Measurements from ENCODE around the gene BAZ1B. TPM values are rescaled to one million over a fixed set of nuclear protein-coding genes. Genes with fewer than 3 reads are reported as not detected.
"Not testable (repeated sequence)": the region's sequence is repeated elsewhere in the genome, so short reads cannot be mapped to it uniquely, and the experiment has no call there.

The BAZ1B gene
- total and polyA plus RNA-seq, 12 donors = 14.5 to 65.5 (median 43.7) TPM

- peaks cover 0 to 1% of the 10 kb centered on the region in 2 donors for H3K4me1 ChIP-seq (replicated peaks in 1 of 2)
- no peak overlapping the region for H3K4me3 ChIP-seq
- 88 to 94% (median 91%) methylated on average over 10 to 16 of the region's 16 CpGs for WGBS, 4 donors
- no peak for DNase-seq
- H3K27ac ChIP-seq = no peak overlapping the region
- H3K9me3 ChIP-seq (replicated peaks in 1 of 3) = no peaks in the 10 kb centered on the region
- intact Hi-C loops (cut with DNase I) = no loop called here
- H3K27me3 ChIP-seq = no peaks in the 10 kb centered on the region
- peaks cover 0 to 70% of the 10 kb centered on the region in 2 donors for H3K36me3 ChIP-seq (replicated peaks in 1 of 2)
- TF ChIP-seq POLR2A (IDR thresholded peaks at IDR 0.05) (no peak), CTCF (IDR thresholded peaks at IDR 0.05) (no peak)
These were observed 15.0 kb upstream of the BAZ1B start for GRCh38 chr7:73537051-73537450.

- intact Hi-C loops (cut with DNase I) = no loop called here
- H3K27ac ChIP-seq = no peak overlapping the region
- H3K4me1 ChIP-seq (replicated peaks in 1 of 2) = no peaks in the 10 kb centered on the region
- TF ChIP-seq CTCF (IDR thresholded peaks at IDR 0.05) = no peak
- no peak for TF ChIP-seq POLR2A (IDR thresholded peaks at IDR 0.05)
- no peaks in the 10 kb centered on the region for H3K27me3 ChIP-seq
- peaks cover 0 to 64% of the 10 kb centered on the region in 2 donors for H3K36me3 ChIP-seq (replicated peaks in 1 of 2)
- DNase-seq = no peak
- H3K9me3 ChIP-seq (replicated peaks in 1 of 3) = no peaks in the 10 kb centered on the region
- no peak overlapping the region for H3K4me3 ChIP-seq
- 76 to 89% (median 85%) methylated on average over 5 of the region's 5 CpGs for WGBS, 4 donors
These were observed 14.4 kb upstream of the BAZ1B start for GRCh38 chr7:73536479-73536878.

GRCh38 chr7:73535918-73536317, 13.8 kb upstream of the BAZ1B start:
- DNase-seq; H3K4me1 ChIP-seq (replicated peaks in 1 of 2); H3K9me3 ChIP-seq (replicated peaks in 1 of 3); H3K27ac ChIP-seq; H3K4me3 ChIP-seq; H3K27me3 ChIP-seq; intact Hi-C loops (cut with DNase I): not testable (repeated sequence)
- 87 to 96% (median 92%) methylated on average over 7 of the region's 7 CpGs for WGBS, 4 donors
- H3K36me3 ChIP-seq (replicated peaks in 1 of 2) = peaks cover 0 to 58% of the 10 kb centered on the region in 2 donors

DNA sequence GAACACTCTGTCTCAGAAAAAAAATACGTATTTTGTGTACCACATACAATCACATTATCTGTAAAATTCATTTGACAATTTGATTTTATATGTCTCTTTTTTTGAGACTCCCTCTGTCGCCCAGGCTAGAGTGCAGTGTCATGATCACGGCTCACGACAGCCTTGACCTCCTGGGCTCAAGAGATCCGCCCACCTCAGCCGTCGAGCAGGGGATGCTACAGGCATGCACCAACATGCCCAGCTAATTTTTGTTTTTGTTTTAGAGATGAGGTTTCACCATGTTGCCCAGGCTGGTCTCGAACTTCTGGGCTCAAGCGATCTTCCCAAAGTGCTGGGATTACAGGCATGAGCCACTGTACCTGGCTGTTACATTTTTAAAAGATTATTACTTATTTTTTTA, 11.6 kb upstream of the BAZ1B start:
- TF ChIP-seq CTCF (IDR thresholded peaks at IDR 0.05) (no peak), POLR2A (IDR thresholded peaks at IDR 0.05) (no peak)
- WGBS, 4 donors = 47 to 69% (median 65%) methylated on average over 7 to 9 of the region's 9 CpGs
- no peak for DNase-seq

GRCh38 chr7:73532224-73532623, 10.1 kb upstream of the BAZ1B start:
- intact Hi-C loops (cut with DNase I) = no loop called here
- no peak overlapping the region for H3K4me3 ChIP-seq
- no peak for DNase-seq
- H3K27me3 ChIP-seq = no peaks in the 10 kb centered on the region
- no peak overlapping the region for H3K27ac ChIP-seq
- H3K9me3 ChIP-seq (replicated peaks in 1 of 3) = no peaks in the 10 kb centered on the region
- WGBS, 4 donors = 94 to 98% (median 96%) methylated on average over 5 to 6 of the region's 6 CpGs
- no peaks in the 10 kb centered on the region for H3K4me1 ChIP-seq (replicated peaks in 1 of 2)
- no peak for TF ChIP-seq POLR2A (IDR thresholded peaks at IDR 0.05)
- no peak for TF ChIP-seq CTCF (IDR thresholded peaks at IDR 0.05)
- peaks cover 0 to 21% of the 10 kb centered on the region in 2 donors for H3K36me3 ChIP-seq (replicated peaks in 1 of 2)

More for the DNA sequence above, 11.6 kb upstream of the BAZ1B start:
- H3K4me1 ChIP-seq (replicated peaks in 1 of 2) = no peaks in the 10 kb centered on the region
- H3K27me3 ChIP-seq = no peaks in the 10 kb centered on the region
- intact Hi-C loops (cut with DNase I) = no loop called here
- H3K27ac ChIP-seq = no peak overlapping the region
- H3K9me3 ChIP-seq (replicated peaks in 1 of 3) = no peaks in the 10 kb centered on the region
- H3K4me3 ChIP-seq = no peak overlapping the region
- peaks cover 0 to 37% of the 10 kb centered on the region in 2 donors for H3K36me3 ChIP-seq (replicated peaks in 1 of 2)

Measured in adrenal gland (tissue), 12 donors.